ENCODE data around the gene SENP2. TPM values are rescaled to one million over a fixed set of nuclear protein-coding genes. Genes with fewer than 3 reads are reported as not detected.

SENP2 gene
- total and polyA plus RNA-seq, 4 donors = 7.9 to 23.3 (median 11.3) TPM

- TF ChIP-seq TAF1 (conservative IDR thresholded peaks at IDR 0.05) (no peak), MAX (IDR thresholded peaks at IDR 0.05) (no peak), HNF4A (conservative IDR thresholded peaks at IDR 0.05) (no peak), YY1 (IDR thresholded peaks at IDR 0.05) (no peak)
Measured at GRCh38 chr3:185630182-185630622, 44.1 kb downstream of the SENP2 start (continued).

DNA sequence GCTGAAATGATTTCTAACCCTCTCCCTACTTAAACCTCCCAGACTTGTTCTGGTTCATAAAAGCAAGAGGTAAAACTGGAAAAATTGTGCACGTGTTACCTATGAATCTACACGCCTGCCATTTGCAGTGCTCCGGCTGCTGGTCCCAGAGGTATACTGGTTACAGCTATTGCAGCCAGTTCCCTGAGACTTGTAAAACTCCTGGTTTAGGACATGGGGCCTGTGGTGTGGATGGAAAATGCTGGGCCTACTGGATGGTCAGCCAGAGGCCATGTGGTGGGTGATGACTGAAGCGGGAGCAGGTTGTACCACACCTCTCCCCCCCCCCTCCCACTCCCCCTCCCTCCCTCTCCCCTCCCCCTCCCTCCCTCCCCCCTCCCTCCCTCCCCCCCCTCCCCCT is 45.0 kb downstream of the SENP2 start:
- 85% methylated on average over 4 of the region's 4 CpGs for WGBS
- no peak overlapping the region for H3K9ac ChIP-seq (ENCODE audit: low read depth in 1 of 2, low read length in 2 of 2)
- TF ChIP-seq HNF4A (conservative IDR thresholded peaks at IDR 0.05) (no peak), FOXA1 (IDR thresholded peaks at IDR 0.05) (no peak), MAX (IDR thresholded peaks at IDR 0.05) (no peak), ATF3 (IDR thresholded peaks at IDR 0.05) (no peak)
- TF ChIP-seq, protein P1, sequence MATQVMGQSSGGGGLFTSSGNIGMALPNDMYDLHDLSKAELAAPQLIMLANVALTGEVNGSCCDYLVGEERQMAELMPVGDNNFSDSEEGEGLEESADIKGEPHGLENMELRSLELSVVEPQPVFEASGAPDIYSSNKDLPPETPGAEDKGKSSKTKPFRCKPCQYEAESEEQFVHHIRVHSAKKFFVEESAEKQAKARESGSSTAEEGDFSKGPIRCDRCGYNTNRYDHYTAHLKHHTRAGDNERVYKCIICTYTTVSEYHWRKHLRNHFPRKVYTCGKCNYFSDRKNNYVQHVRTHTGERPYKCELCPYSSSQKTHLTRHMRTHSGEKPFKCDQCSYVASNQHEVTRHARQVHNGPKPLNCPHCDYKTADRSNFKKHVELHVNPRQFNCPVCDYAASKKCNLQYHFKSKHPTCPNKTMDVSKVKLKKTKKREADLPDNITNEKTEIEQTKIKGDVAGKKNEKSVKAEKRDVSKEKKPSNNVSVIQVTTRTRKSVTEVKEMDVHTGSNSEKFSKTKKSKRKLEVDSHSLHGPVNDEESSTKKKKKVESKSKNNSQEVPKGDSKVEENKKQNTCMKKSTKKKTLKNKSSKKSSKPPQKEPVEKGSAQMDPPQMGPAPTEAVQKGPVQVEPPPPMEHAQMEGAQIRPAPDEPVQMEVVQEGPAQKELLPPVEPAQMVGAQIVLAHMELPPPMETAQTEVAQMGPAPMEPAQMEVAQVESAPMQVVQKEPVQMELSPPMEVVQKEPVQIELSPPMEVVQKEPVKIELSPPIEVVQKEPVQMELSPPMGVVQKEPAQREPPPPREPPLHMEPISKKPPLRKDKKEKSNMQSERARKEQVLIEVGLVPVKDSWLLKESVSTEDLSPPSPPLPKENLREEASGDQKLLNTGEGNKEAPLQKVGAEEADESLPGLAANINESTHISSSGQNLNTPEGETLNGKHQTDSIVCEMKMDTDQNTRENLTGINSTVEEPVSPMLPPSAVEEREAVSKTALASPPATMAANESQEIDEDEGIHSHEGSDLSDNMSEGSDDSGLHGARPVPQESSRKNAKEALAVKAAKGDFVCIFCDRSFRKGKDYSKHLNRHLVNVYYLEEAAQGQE (IDR thresholded peaks at IDR 0.05) = no peak
- H3K9me3 ChIP-seq (ENCODE audit: control insufficient read depth in 4 of 4, low read length in 3 of 4) = no peaks in the 10 kb centered on the region
- no peaks in the 10 kb centered on the region for H3K4me1 ChIP-seq (ENCODE audit: control insufficient read depth in 4 of 4, insufficient read depth in 4 of 4, low read length in 3 of 4)
- H3K36me3 ChIP-seq (ENCODE audit: control insufficient read depth in 4 of 4, insufficient read depth in 3 of 4, low read depth in 1 of 4, low read length in 3 of 4) = peaks cover 6 to 20% (median 14%) of the 10 kb centered on the region in 4 donors
- no peak overlapping the region for H3K4me3 ChIP-seq (ENCODE audit: low read depth in 1 of 3, low read length in 3 of 3)
- no peak overlapping the region for H3K27ac ChIP-seq (ENCODE audit: low read depth in 1 of 2, low read length in 2 of 2)
- H3K27me3 ChIP-seq (ENCODE audit: control insufficient read depth in 4 of 4, insufficient read depth in 4 of 4, low read length in 3 of 4) = no peaks in the 10 kb centered on the region
- DNase-seq (ENCODE audit: low spot score) = no peak

DNA sequence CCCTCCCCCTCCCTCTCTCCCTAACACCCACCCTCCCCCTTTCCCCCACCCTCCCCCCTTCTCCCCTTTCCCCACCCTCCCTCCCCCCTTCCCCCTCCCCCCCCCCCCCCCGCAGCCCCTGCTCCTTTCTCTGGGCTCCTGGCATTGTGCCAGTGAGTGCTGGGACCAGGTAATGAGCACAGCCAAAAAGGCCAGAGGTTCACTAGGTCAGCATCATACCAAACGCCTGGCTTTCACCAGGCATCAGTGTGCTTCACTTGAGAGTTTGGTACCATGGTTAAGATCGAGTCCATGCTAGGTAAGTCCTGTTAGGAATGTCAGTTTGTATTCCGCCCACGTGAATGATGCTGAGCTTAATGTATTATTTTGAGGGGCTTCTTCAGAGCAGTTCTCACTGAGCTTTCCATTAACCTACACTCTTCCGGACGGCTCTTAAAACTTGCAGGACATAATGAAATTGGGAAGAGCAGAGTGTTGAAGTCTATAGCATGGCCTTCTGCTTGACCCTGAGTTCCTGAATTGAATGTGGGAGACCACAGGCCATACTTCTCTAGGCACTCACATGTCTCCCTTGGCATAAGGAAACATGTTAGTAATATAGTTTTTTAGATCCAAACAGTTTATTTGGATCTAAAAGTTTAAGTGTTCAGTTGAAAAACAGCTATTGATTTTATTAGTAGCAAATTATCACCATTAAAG is 45.6 kb downstream of the SENP2 start:
- TF ChIP-seq RXRA (IDR thresholded peaks at IDR 0.05) (no peak), HNF4A (conservative IDR thresholded peaks at IDR 0.05) (no peak), SP1 (IDR thresholded peaks at IDR 0.05) (no peak)
- Histone ChIP-seq H3K27ac (ENCODE audit: low read depth in 1 of 2, low read length in 2 of 2) (no peak overlapping the region), H3K4me1 (ENCODE audit: control insufficient read depth in 4 of 4, insufficient read depth in 4 of 4, low read length in 3 of 4) (no peaks in the 10 kb centered on the region), H3K4me3 (ENCODE audit: low read depth in 1 of 3, low read length in 3 of 3) (no peak overlapping the region), H3K9ac (ENCODE audit: low read depth in 1 of 2, low read length in 2 of 2) (no peak overlapping the region), H3K27me3 (ENCODE audit: control insufficient read depth in 4 of 4, insufficient read depth in 4 of 4, low read length in 3 of 4) (no peaks in the 10 kb centered on the region), H3K9me3 (ENCODE audit: control insufficient read depth in 4 of 4, low read length in 3 of 4) (no peaks in the 10 kb centered on the region), H3K36me3 (ENCODE audit: control insufficient read depth in 4 of 4, insufficient read depth in 3 of 4, low read depth in 1 of 4, low read length in 3 of 4) (peaks cover 6 to 20% (median 14%) of the 10 kb centered on the region in 4 donors)
- DNase-seq (ENCODE audit: low spot score) = no peak
- WGBS = 94% methylated on average over 6 of the region's 7 CpGs

- DNase-seq (ENCODE audit: low spot score) = no peak
- Histone ChIP-seq H3K27ac (ENCODE audit: low read depth in 1 of 2, low read length in 2 of 2) (no peak overlapping the region), H3K9ac (ENCODE audit: low read depth in 1 of 2, low read length in 2 of 2) (no peak overlapping the region), H3K27me3 (ENCODE audit: control insufficient read depth in 4 of 4, insufficient read depth in 4 of 4, low read length in 3 of 4) (no peaks in the 10 kb centered on the region), H3K36me3 (ENCODE audit: control insufficient read depth in 4 of 4, insufficient read depth in 3 of 4, low read depth in 1 of 4, low read length in 3 of 4) (peaks cover 1 to 12% (median 9%) of the 10 kb centered on the region in 4 donors), H3K4me1 (ENCODE audit: control insufficient read depth in 4 of 4, insufficient read depth in 4 of 4, low read length in 3 of 4) (no peaks in the 10 kb centered on the region), H3K4me3 (ENCODE audit: low read depth in 1 of 3, low read length in 3 of 3) (no peak overlapping the region), H3K9me3 (ENCODE audit: control insufficient read depth in 4 of 4, low read length in 3 of 4) (no peaks in the 10 kb centered on the region)
- WGBS = 94% methylated on average over 4 of the region's 4 CpGs
- TF ChIP-seq MAX (IDR thresholded peaks at IDR 0.05) = no peak
- TF ChIP-seq FOXA1 (IDR thresholded peaks at IDR 0.05) = no peak
- TF ChIP-seq SP1 (IDR thresholded peaks at IDR 0.05) = no peak
- TF ChIP-seq RXRA (IDR thresholded peaks at IDR 0.05) = no peak
- no peak for TF ChIP-seq ATF3 (IDR thresholded peaks at IDR 0.05)
- no peak for TF ChIP-seq HNF4G (IDR thresholded peaks at IDR 0.05)
- no peak for TF ChIP-seq NR2F2 (IDR thresholded peaks at IDR 0.05)
- TF ChIP-seq TAF1 (conservative IDR thresholded peaks at IDR 0.05) = no peak
- TF ChIP-seq CTCF (IDR thresholded peaks at IDR 0.05; ENCODE audit: low read depth, low read length, missing input control) = no peak
- no peak for TF ChIP-seq EGR1 (IDR thresholded peaks at IDR 0.05; ENCODE audit: low read depth in 2 of 2)
- no peak for TF ChIP-seq RAD21 (IDR thresholded peaks at IDR 0.05)
- no peak for TF ChIP-seq GABPA (IDR thresholded peaks at IDR 0.05 in 1 of 2, conservative IDR thresholded peaks at IDR 0.05 in 1 of 2)
- no peak for TF ChIP-seq JUND (IDR thresholded peaks at IDR 0.05)
- TF ChIP-seq FOXA2 (IDR thresholded peaks at IDR 0.05) = no peak
Measured at GRCh38 chr3:185632996-185633395, 46.9 kb downstream of the SENP2 start.
